ENCODE measurements around the gene CDKN2B.

CDKN2B gene

DNA sequence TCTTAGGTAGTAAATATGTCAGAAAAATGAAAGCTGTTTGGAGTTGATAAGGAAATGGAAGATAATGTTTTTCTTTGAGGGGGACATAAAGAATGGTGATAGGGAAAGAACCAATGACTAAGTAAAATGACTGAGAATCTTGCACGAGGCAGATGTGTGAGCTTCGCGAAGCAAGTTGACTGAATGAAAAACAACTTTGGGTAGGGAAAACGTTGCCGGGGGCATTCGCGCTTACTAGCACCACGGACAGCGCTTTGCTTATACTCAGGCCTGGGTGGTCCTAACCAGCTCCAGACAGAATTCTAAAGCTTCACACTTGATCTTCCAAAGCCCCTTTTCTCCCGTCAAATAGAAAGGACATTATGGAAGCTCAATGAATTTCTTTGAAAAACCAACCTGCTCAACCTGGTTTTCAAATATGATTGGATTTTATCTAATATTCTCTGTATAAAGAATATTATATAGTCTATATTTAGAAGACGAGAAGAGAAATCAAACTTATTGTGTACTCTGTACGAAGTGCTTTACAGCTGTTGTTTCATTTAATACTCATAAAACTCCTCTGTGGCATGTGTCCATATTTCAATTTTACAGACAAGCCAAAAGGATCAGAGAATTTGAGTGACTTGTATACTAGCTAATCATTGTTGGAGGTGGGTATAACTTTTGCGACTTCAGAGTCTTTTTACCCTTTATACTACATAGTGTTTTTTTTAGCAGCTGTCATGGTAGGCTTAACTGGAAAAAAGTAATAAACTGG, 1.9 kb upstream of the CDKN2B start:
- no peak for DNase-seq (ENCODE audit: low read depth, low spot score)
- CTCF ChIA-PET = interaction anchor here (1.2 to 5.6 kb wide), 11 partner anchors 8 to 233 kb away, joined by 3 to 248 read pairs (median 9); partner anchors contain the start of gene CDKN2A
- POLR2A ChIA-PET = no interaction called here

DNA sequence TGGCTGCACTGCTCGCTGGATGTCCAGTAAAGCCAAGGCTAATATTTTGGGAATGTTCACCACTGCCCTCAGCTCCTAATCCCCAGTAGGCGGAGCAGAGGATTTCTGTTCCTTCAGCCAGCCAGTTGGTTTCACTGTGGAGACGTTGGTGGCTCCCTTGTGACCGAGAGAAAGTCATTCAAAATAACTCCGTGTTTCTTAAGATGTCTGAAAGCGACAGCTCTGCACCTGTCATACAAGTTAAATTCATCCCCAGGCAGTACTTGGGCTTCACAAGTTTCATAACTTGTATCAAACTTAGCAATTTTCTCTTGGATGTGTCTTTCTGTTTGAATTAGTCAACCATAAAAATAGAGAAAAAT, 382 bp upstream of the CDKN2B start:
- H3K4me3 ChIP-seq (ENCODE audit: low read depth, low read length) = peak overlapping the region; percentile 48
- no peak for DNase-seq (ENCODE audit: low read depth, low spot score)
- TF ChIP-seq, protein P1, sequence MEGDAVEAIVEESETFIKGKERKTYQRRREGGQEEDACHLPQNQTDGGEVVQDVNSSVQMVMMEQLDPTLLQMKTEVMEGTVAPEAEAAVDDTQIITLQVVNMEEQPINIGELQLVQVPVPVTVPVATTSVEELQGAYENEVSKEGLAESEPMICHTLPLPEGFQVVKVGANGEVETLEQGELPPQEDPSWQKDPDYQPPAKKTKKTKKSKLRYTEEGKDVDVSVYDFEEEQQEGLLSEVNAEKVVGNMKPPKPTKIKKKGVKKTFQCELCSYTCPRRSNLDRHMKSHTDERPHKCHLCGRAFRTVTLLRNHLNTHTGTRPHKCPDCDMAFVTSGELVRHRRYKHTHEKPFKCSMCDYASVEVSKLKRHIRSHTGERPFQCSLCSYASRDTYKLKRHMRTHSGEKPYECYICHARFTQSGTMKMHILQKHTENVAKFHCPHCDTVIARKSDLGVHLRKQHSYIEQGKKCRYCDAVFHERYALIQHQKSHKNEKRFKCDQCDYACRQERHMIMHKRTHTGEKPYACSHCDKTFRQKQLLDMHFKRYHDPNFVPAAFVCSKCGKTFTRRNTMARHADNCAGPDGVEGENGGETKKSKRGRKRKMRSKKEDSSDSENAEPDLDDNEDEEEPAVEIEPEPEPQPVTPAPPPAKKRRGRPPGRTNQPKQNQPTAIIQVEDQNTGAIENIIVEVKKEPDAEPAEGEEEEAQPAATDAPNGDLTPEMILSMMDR (IDR thresholded peaks at IDR 0.05; ENCODE audit: insufficient read depth, low read length, missing control alignments) = peak; percentile 22
- ChIA-PET POLR2A (interaction anchor here (0.7 to 2.1 kb wide), 18 partner anchors 15 to 234 kb away, joined by 3 to 17 read pairs (median 6); partner anchors contain the start of genes CDKN2A, CDKN2B-AS1 and MTAP), CTCF (interaction anchor here (0.7 to 5.6 kb wide), 53 partner anchors 9 to 690 kb away, joined by 3 to 248 read pairs (median 7); partner anchors contain the start of genes CDKN2A and CDKN2B-AS1)

More for the DNA sequence above, 1.9 kb upstream of the CDKN2B start:
- TF ChIP-seq, protein P1 (IDR thresholded peaks at IDR 0.05; ENCODE audit: insufficient read depth, low read length, missing control alignments) = no peak
- H3K4me3 ChIP-seq (ENCODE audit: low read depth, low read length) = no peak overlapping the region

DNA sequence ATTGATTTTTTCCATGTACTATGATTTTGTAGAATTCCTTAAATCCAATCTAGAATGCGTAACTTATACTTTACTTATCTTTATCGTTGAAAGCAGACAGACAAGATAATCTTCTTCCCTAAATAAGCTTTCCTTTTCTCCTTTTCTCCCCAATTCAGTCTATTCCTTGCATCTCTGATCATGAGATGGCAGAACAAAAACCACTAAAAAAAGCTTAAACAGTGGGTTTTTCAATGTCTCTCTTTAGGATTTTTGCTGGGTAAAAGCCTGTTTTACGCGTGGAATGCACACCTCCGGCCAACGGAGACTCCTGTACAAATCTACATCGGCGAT, 755 bp downstream of the CDKN2B start:
- DNase-seq (ENCODE audit: low read depth, low spot score) = no peak
- POLR2A ChIA-PET = interaction anchor here (1.0 to 2.1 kb wide), 12 partner anchors 11 to 236 kb away, joined by 3 to 17 read pairs (median 7); partner anchors contain the start of genes CDKN2A and CDKN2B-AS1
- H3K4me3 ChIP-seq (ENCODE audit: low read depth, low read length) = peak overlapping the region; percentile 81
- TF ChIP-seq, protein P1 (IDR thresholded peaks at IDR 0.05; ENCODE audit: insufficient read depth, low read length, missing control alignments) = no peak
- CTCF ChIA-PET = interaction anchor here (0.6 to 5.6 kb wide), 80 partner anchors 8 to 688 kb away, joined by 3 to 248 read pairs (median 5); partner anchors contain the start of genes CDKN2A and CDKN2B-AS1

DNA sequence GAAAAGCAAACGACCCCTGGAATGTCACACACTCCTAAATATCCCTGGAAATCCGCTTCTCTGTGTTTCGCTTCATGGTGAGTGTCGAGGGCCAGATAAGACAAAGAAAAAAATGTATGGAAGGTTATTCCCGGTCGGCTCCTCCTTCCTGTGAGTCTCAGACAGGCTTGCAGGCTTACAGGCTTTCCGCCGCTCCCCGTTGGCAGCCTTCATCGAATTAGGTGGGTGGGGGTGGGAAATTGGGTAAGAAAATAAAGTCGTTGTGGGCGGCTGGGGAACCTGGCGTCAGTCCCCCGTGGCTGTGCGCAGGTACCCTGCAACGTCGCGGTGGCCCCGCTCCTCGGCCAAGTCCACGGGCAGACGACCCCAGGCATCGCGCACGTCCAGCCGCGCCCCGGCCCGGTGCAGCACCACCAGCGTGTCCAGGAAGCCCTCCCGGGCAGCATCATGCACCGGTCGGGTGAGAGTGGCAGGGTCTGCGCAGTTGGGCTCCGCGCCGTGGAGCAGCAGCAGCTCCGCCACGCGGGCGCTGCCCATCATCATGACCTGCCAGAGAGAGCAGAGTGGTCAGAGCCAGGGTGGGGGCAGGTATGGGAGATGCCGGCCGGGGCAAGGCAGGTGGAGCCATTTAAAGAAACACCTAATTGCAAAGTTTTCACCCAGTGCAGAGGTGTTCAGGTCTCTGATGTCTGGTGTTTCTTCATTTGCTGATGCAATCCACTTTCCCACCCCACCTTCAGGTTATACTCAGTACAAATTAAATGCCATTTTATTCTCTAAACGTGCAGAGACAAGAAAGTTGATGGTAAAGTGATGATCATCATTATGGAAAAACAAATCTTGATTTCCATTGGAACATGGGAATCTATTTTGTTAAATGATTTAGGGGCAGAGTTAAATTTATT, 3.2 kb downstream of the CDKN2B start:
- DNase-seq (ENCODE audit: low read depth, low spot score) = no peak
- TF ChIP-seq, protein P1 (IDR thresholded peaks at IDR 0.05; ENCODE audit: insufficient read depth, low read length, missing control alignments) = no peak
- ChIA-PET CTCF (interaction anchor here (3.5 to 5.6 kb wide), 5 partner anchors 12 to 234 kb away, joined by 67 to 248 read pairs (median 106); partner anchors contain the start of genes CDKN2A and CDKN2B-AS1), POLR2A (interaction anchor here (0.6 kb wide), 1 partner anchor 35 kb away, joined by 5 read pairs; no protein-coding TSS in a partner anchor)
- H3K4me3 ChIP-seq (ENCODE audit: low read depth, low read length) = peak overlapping the region; percentile 54

DNA sequence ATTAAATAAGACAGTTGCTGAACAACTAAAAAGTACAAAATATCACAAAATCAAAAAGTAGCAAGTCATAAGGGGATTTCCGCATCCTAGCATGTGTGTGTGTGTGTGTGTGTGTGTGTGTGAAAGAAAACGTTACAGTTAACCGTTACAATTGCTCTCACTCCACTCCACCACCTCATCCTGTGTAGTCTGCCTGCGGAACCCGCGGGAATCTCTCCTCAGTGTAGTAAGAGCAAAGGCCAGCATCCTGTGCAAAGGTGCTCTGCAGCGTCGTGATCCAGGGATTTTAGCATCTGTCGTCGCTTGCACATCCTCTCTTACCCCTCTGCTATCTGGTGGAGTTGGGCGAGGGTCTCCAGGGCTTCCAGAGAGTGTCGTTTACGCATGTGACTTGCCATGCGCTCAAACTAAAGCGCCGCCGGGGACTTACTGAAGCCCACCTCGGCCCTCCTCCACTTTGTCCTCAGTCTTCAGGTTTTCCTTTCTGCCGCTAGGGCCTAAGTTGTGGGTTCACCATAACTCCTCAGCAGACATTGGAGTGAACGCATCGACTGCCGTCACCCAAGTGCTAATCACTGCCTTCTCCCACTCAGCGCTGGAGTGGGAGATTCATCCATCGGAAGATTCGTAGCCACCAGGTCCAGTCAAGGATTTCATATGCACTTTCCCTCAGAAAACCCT, 3.9 kb downstream of the CDKN2B start:
- ChIA-PET CTCF (no interaction called here), POLR2A (no interaction called here)
- peak overlapping the region; percentile 54 for H3K4me3 ChIP-seq (ENCODE audit: low read depth, low read length)
- DNase-seq (ENCODE audit: low read depth, low spot score) = no peak
- TF ChIP-seq, protein P1 (IDR thresholded peaks at IDR 0.05; ENCODE audit: insufficient read depth, low read length, missing control alignments) = peak; percentile 15
